ENCODE measurements around the gene CEP57L1. TPM values are rescaled to one million over a fixed set of nuclear protein-coding genes. Genes with fewer than 3 reads are reported as not detected.

CEP57L1 gene
- 9.7 TPM for total RNA-seq
- long read RNA-seq, partial matches to known transcripts, result 0 of 6 reads
- long read RNA-seq, other reads (novel, unspliced or antisense), result 4 of 6 reads

- ATAC-seq, result peak; percentile 79
- intact Hi-C loops (cut with DNase I), result no loop called here
Measured at GRCh38 chr6:109095036-109095834, at the start of gene CEP57L1. CEP57L1 (plus strand) TSS chr6:109095507; CDS start chr6:109145222, 49,715 bp downstream.

GRCh38 chr6:109048176-109048575, 47.1 kb upstream of the CEP57L1 start:
- ATAC-seq (no peak), DNase-seq (no peak)
- H3K36me3 ChIP-seq, result no peaks in the 10 kb centered on the region
- H3K9me3 ChIP-seq, result no peaks in the 10 kb centered on the region
- H3K27ac ChIP-seq, result no peak overlapping the region
- no peak for TF ChIP-seq CTCF (IDR thresholded peaks at IDR 0.05)
- intact Hi-C loops (cut with DNase I), result no loop called here
- H3K4me3 ChIP-seq, result no peak overlapping the region
- no peaks in the 10 kb centered on the region for H3K27me3 ChIP-seq
- peaks cover 4% of the 10 kb centered on the region for H3K4me1 ChIP-seq

More at GRCh38 chr6:109095036-109095834, at the start of gene CEP57L1:
- no peaks in the 10 kb centered on the region for H3K27me3 ChIP-seq
- TF ChIP-seq CTCF (IDR thresholded peaks at IDR 0.05), result no peak
- H3K27ac ChIP-seq, result peak within 1 kb of the TSS; percentile 97
- peak within 1 kb of the TSS; percentile 77 for H3K4me3 ChIP-seq
- peak; percentile 99 for DNase-seq
- no peaks in the 10 kb centered on the region for H3K36me3 ChIP-seq
- no peaks in the 10 kb centered on the region for H3K9me3 ChIP-seq
- peaks cover 23% of the 10 kb centered on the region for H3K4me1 ChIP-seq

- DNase-seq (no peak), ATAC-seq (no peak)
- H3K27me3 ChIP-seq, result no peaks in the 10 kb centered on the region
- H3K27ac ChIP-seq, result no peak overlapping the region
- peaks cover 4% of the 10 kb centered on the region for H3K4me1 ChIP-seq
- no peak for TF ChIP-seq CTCF (IDR thresholded peaks at IDR 0.05)
- no peak overlapping the region for H3K4me3 ChIP-seq
- intact Hi-C loops (cut with DNase I), result no loop called here
- no peaks in the 10 kb centered on the region for H3K9me3 ChIP-seq
- H3K36me3 ChIP-seq, result no peaks in the 10 kb centered on the region
Measured at GRCh38 chr6:109048670-109049415, 46.5 kb upstream of the CEP57L1 start.

- H3K4me1 ChIP-seq, result peaks cover 4% of the 10 kb centered on the region
- DNase-seq (no peak), ATAC-seq (no peak)
- no peaks in the 10 kb centered on the region for H3K27me3 ChIP-seq
- no peak overlapping the region for H3K27ac ChIP-seq
- H3K9me3 ChIP-seq, result no peaks in the 10 kb centered on the region
- no peak overlapping the region for H3K4me3 ChIP-seq
- intact Hi-C loops (cut with DNase I), result no loop called here
- H3K36me3 ChIP-seq, result no peaks in the 10 kb centered on the region
- no peak for TF ChIP-seq CTCF (IDR thresholded peaks at IDR 0.05)
Measured at GRCh38 chr6:109050012-109050411, 45.3 kb upstream of the CEP57L1 start.

- no peak overlapping the region for H3K27ac ChIP-seq
- intact Hi-C loops (cut with DNase I), result no loop called here
- H3K27me3 ChIP-seq, result no peaks in the 10 kb centered on the region
- DNase-seq (no peak), ATAC-seq (no peak)
- no peak for TF ChIP-seq CTCF (IDR thresholded peaks at IDR 0.05)
- no peaks in the 10 kb centered on the region for H3K9me3 ChIP-seq
- no peak overlapping the region for H3K4me3 ChIP-seq
- H3K4me1 ChIP-seq, result peaks cover 4% of the 10 kb centered on the region
- no peaks in the 10 kb centered on the region for H3K36me3 ChIP-seq
Measured at GRCh38 chr6:109050447-109051102, 44.7 kb upstream of the CEP57L1 start.
